AG09319 (cell line): ENCODE measurements around the gene AK5.
A peak's percentile ranks its signal among the peaks of the same experiment; 100 is the strongest.
"Not testable (repeated sequence)": the region's sequence is repeated elsewhere in the genome, so short reads cannot be mapped to it uniquely, and the experiment has no call there.

Experiments
- DNase-seq: peaks from one replicate; pipeline ENCODE4 v3.0.0-alpha.2; 2010; ENCODE audit warnings: low read depth; ENCODE audit errors: extremely low read depth
- TF ChIP-seq, protein P1 (sequence below): IDR thresholded peaks from 2 replicates; pipeline ENCODE4 v1.5.1; 2011; ENCODE audit warnings: low read depth, mild to moderate bottlenecking, inconsistent platforms, low read length, moderate library complexity

The AK5 gene

DNA sequence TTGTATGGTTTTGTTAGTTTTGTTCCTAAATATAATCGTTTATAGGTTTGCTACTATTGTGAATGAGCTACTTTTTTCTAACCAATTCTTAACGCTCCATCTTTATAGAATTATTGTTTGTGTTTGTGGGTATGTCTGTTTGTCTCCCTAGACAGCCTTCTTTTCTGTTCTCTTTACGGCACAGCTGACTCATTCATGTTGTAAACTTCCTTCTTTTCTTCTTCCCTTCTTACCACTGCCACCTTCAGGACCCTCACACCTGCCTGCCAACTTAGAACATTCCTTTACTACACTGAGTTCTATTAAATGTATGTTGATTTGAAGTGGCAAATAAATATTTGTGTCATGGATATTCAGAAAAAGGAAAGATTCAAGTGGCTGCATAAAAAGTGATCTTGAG lies 29.1 kb downstream of the AK5 start:
- DNase-seq = no peak
- TF ChIP-seq, protein P1, sequence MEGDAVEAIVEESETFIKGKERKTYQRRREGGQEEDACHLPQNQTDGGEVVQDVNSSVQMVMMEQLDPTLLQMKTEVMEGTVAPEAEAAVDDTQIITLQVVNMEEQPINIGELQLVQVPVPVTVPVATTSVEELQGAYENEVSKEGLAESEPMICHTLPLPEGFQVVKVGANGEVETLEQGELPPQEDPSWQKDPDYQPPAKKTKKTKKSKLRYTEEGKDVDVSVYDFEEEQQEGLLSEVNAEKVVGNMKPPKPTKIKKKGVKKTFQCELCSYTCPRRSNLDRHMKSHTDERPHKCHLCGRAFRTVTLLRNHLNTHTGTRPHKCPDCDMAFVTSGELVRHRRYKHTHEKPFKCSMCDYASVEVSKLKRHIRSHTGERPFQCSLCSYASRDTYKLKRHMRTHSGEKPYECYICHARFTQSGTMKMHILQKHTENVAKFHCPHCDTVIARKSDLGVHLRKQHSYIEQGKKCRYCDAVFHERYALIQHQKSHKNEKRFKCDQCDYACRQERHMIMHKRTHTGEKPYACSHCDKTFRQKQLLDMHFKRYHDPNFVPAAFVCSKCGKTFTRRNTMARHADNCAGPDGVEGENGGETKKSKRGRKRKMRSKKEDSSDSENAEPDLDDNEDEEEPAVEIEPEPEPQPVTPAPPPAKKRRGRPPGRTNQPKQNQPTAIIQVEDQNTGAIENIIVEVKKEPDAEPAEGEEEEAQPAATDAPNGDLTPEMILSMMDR = no peak

DNA sequence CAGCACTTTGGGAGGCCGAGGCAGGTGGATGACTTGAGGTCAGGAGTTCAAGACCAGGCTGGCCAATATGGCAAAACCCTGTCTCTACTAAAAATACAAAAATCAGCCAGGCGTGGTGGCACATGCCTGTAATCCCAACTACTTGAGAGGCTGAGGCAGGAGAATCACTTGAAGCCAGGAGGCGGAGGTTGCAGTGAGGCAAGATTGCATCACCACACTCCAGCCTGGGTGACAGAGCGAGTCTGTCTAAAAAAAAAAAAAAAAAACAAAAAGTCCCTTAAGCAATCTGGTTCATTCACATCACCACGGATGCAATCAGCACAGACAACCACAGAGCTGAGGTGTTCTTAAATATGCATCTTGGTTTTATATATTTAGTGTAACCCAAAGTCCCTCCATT lies 30.5 kb downstream of the AK5 start:
- DNase-seq = not testable (repeated sequence)

DNA sequence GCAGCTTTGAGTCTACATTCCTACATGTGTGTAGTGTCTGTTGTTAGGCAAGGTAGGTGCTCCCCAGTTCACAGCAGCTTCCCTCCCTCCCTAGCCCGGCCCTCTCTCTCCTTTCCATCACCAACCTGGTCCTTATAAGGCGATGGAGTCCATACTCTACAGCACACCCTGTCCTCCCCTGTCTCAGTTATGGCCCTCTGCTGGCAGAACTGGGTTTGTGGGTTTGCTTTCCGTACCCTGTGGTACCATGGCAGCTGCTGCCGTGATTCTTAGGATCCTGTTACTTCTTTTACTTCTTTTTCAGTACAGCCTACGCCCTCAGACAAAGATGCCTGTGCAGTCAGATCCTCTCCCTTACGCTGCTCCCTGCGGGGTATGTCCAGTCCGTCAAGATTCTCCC lies 31.7 kb downstream of the AK5 start:
- no peak for DNase-seq
- TF ChIP-seq, protein P1 = peak; percentile 12

DNA sequence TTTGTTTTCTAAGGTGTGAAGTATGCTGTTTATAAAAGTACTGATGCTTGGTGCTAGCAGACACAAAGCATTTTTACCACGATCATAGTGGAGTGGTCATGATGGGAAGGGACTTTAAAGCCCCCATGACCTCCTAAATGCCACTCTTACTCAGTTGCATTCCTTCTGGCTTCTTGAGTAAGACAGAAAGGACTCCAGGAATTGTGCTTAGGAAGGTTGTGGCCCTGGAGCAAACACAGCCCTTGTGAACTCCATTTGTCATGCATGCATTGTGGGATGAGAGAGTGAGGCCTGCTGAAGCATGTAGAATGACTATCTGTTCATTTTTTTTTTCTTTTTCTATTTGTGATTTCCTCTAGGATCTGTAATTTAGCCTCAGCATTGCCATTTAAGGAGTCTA lies 34.2 kb downstream of the AK5 start:
- TF ChIP-seq, protein P1 = no peak
- DNase-seq = no peak

DNA sequence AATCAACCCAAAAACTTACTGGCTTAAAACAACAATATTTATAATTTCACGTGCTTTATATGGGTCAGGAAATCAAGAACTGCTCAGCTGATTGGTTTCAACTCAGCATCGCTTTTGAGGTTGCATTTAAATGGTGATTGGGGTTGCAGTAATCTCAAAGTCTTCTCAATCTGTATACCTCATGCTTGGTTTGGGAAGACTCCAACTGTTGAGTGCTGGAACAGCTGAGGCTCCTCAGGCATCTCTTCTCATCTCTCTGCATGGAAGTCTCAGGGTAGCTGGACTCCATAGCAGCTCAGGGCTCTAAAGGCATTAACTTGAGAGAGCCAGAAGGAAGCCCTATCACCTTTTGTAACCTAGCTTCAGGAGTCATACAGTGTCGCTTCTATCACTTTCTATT lies 35.1 kb downstream of the AK5 start:
- DNase-seq = no peak
- TF ChIP-seq, protein P1 = no peak

DNA sequence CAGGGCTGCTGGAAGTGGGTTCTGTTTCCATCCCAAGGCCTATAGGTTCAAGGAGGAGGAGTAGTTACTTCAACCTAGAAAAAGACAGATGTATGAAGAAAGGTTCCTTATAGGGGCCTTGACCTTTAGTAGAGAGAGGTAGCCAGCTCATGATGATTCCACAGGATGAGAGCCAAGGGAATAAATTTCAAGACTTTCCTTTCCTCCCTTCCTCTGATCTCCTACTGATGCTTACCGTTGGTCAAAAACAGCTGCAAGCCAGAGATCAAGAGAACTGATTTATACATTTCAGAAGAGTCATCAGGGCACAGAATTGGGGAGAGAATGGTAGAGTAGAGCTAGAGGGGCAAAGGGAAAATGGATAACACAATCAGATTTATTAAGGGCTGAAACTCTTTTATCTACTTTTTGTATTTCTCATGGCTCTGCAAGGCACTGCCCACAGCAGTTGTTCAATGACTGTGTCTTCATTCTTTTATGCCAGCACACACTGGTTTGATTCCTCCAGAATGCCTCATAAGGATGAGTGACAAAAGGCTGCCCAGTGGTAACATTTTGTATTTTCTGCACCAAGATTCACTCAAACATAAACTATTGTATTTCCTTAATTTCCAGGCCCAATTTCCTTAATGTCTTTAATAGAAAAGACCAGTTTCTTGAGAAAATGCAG lies 37.4 kb downstream of the AK5 start:
- TF ChIP-seq, protein P1 = no peak
- DNase-seq = no peak

DNA sequence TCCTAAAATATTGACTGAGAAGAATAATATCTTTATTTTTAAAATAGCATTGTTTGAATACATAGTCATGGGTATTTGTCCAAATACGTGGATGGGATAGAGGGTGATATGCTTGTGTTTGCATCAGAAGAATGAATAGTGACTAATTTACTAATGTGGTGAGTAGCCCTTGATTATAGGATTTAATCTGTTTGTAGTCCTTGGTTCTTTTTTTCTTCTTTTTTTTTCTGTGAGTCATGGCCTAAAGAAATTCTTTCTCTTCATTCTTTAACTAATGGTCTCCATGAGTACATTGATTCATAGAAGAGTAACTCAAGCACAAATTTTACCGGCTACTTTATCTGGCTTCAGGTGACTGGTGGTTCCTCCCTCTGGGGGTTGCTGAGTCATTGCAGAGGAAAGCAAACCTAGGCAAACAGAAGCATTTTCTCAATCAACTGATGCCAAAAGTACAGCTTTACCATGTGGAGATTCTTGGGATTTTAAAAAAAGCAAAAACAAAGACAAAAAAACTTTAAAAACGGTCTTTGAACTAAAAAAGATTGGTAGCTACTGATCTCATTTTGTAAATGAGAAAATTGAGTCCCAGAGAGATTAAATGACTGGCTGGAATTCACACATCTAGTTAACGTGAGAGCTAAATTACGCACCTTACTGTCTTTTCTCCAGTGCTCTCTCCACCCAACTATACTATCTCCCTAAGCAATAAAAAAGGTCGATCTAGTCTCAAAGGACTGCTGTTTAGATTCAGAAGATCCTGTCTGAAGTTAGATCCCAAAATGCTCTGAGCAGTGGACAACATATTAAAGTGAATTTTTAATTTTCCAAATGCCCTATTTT lies 40.5 kb downstream of the AK5 start:
- TF ChIP-seq, protein P1 = no peak
- DNase-seq = peak; percentile 35

DNA sequence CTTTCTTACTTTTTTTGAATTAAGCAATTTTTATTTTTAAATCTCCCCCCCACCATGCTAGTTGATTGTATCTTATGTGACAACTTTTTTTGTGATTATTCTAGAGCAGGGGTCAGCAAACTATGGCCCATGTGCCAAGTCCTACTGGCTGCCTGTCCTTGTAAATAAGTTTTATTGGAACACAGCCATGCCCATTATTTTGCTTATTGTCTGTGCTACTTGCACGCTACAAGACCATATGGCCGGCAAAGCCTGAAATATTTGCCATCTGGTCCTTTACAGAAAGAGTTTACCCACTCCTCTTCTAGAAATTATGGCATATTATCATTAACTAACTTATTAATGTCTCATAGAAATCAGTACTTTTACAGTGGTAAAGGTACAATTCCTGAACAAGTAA lies 51.7 kb downstream of the AK5 start:
- TF ChIP-seq, protein P1 = no peak
- DNase-seq = no peak
